PFSK-1 (cell line): ENCODE measurements around the gene ZNF484.

Source experiments
- POLR2AphosphoS5 ChIP-seq: IDR thresholded peaks from 2 replicates; pipeline ENCODE4 v1.6.1; 2012; ENCODE audit warnings: low read depth, mild to moderate bottlenecking, control low read depth, low read length, moderate library complexity
- REST ChIP-seq, 2 experiments: IDR thresholded peaks; 2 replicates each; pipeline versions ENCODE4 v1.6.1 to v1.8.0; 2011 to 2012; ENCODE audit warnings: low read depth in 2 of 2, low read length in 2 of 2, control low read depth in 1 of 2, inconsistent platforms in 1 of 2, mild to moderate bottlenecking in 1 of 2, moderate library complexity in 1 of 2; ENCODE audit not compliant: insufficient read depth in 1 of 2
- SIN3A ChIP-seq: IDR thresholded peaks from 2 replicates; pipeline ENCODE4 v1.6.1; 2012; ENCODE audit warnings: mild to moderate bottlenecking, low read length, moderate library complexity, borderline replicate concordance; ENCODE audit not compliant: insufficient read depth
- TAF1 ChIP-seq: IDR thresholded peaks from 2 replicates; pipeline ENCODE4 v1.6.1; 2012; ENCODE audit warnings: low read length, control low read depth, borderline replicate concordance; ENCODE audit not compliant: insufficient read depth

- no peak for TF ChIP-seq TAF1
- no peak for TF ChIP-seq REST (IDR thresholded peaks at IDR 0.05; ENCODE audit: insufficient read depth in 1 of 2, low read depth in 2 of 2, low read length in 2 of 2)
- no peak for TF ChIP-seq SIN3A
- no peak for TF ChIP-seq POLR2AphosphoS5
These were observed 82.1 kb downstream of the ZNF484 start for GRCh38 chr9:92795598-92796336.
